KG1 (cell line): Measurements from ENCODE around the gene PSORS1C2.

Source experiments
- DNase-seq: peaks from one replicate; lab custom pipeline; 2025; lab: John Stamatoyannopoulos, UW

The PSORS1C2 gene

DNA sequence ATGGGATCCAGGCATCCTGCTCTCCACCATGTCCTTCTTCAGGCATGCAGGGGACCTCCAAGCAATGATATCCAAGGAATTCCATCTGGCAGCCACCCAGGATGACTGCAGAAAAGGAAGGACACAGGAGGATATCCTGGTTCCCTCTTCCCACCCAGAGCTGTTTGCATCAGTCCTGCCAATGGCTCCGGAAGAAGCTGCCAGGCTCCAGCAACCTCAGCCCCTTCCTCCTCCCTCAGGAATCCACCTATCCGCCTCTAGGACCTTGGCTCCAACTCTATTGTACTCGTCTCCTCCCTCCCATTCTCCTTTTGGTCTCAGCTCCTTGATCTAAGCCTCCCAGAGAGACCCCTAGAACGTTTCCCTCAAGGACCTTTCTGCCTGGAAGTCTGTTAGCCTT is 733 bp upstream of the PSORS1C2 start:
- no peak for DNase-seq

- no peak for DNase-seq
Observed at GRCh38 chr6:31135710-31136109, 3.2 kb downstream of the PSORS1C2 start.

DNA sequence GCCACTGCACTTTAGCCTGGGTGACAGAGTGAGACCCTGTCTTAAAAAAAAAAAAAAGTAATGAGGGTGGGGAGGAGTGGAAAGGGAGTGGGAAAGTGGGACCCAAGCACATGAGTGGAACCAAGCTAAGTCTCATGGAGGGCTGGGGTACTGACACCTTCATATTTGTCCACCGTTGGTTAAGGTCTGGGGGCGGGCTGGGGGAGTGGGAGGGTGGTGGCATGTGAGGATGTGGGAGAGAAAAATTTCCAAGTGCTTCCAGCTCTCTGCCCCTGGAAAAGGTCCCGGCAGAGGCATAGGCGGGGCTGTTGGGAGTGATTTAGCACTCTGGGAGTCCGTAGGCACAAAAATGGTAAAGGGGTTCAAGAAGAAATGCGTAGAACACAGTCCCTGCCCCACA is 6.1 kb downstream of the PSORS1C2 start:
- no peak for DNase-seq

- no peak for DNase-seq
Observed at GRCh38 chr6:31131595-31131994, 7.3 kb downstream of the PSORS1C2 start.

- no peak for DNase-seq
Observed at GRCh38 chr6:31130751-31131150, 8.1 kb downstream of the PSORS1C2 start.

- DNase-seq = no peak
Observed at GRCh38 chr6:31129130-31129529, 9.7 kb downstream of the PSORS1C2 start.

GRCh38 chr6:31128093-31128676 is 10.7 kb downstream of the PSORS1C2 start:
- peak; percentile 40 for DNase-seq

- DNase-seq = no peak
Observed at GRCh38 chr6:31126396-31127175, 12.3 kb downstream of the PSORS1C2 start.

DNA sequence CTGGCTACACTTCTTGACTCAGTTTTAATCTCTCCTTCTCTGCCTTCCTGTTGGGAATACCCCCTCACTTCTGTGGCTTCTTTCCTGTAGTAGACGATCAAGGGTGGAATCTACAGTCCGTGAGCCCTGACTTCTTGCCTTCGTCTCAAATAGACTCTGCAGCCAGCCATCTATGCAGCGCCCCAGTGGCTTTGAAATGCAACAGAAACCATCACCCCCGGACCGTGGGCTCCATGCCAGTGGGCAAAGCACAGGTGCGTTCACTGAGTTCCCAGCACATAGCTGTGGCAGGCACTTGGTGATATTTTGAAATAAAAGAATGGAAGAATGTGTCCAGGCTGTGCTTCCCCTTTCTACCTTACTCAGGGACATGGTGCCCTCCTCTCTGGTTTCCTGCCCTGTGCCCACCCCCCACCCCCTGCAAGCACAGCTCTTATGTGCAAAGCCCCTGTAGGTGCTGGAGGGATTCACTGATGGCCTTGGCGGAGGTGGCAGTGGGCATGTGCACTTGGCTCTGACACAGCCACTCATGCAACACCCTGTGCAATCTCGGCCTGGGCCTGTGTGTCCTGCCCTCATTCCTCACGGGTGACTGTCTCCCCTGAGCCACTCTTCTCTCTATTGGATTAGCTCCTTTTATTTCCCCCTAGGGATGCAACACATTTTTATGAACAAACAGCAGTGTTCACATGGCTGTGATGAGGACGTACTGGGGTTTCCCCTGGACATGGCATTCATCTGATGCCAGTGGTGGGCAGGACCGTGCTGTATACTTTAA is 13.1 kb downstream of the PSORS1C2 start:
- DNase-seq = no peak

- DNase-seq = no peak
Observed at GRCh38 chr6:31125162-31125561, 13.7 kb downstream of the PSORS1C2 start.

DNA sequence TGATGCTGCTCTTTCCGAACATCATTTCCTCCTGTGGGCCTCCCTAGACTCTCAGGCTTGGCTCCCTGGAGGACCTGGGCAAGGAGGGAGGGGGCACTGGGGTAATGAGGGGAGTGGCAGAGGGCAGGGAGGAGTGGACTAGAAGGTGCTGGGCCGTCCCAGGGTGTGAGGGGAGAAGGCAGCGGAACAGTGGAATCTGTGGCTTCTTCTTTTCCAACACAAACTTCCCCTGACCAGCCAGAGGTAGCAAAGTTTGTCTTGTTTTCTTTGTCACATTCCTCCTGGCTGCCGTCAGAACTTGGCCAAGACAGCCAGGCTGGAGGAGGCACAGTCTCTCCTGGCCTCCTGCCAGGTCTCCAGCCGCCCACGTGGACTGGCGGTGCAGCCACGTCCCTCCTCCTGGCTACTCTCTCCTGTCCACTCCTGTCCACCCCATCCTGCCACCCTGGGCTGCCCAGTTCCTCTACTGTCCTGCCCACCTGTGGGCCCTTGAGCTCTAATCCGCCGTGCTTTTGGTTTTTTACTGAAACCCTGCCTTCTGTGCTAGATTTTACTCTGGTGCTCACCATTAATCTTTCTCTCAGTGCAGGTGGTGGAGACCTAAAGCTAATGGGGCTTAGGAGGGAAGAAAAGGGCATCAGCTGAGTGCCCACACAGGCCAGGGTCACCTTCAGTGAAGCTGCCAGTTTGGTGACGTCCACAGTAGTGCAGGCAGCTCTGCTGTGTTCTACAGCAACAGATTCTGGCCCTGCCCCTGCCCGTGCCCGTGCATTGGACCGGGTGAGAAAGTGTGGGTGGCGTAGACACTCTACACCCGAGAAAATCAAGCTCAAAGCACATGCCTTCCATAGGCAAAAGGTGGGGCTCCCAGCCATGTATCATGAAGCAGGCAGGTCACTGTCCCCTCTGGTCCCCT is 15.8 kb downstream of the PSORS1C2 start:
- no peak for DNase-seq

GRCh38 chr6:31121131-31121790 is 17.6 kb downstream of the PSORS1C2 start:
- DNase-seq = no peak

DNA sequence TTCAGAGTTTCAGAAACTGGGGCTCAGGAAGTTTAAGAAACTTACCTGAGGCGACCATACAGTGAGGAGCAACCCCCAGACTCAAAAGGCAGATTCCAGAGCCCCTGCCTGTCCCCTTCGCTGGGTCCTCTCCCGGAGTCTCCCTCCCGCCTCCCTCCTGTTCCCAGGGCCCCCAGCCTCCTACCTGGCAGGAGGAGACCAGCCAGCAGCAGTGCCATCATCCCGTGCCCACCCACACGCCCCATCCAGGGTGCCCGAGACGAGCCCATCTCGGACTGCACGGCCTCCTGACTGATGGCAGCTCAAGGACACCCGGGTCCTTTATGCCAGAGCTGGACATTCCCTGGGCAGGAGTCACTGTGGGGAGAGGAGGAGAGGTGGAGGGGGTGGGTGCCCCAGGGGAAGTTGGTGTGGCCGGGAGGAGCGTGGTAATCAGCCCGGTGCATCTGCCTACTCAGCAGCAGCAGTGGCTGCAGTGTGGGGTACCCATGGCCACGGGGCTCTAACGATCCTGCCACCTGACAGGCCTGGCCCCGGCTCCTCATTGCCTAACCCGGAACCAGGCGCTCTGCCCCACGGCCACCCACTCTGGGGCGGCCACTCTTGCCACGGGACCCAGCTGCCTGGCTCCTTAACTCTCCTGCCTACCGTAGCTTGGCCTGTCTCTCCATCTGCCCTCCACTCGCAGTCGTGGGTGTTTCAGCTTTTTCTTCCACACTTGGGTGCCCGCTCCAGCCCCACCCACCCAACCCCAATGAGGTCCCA is 18.5 kb downstream of the PSORS1C2 start, which contains the start of gene CDSN:
Gene CDSN (minus strand): TSS at position 296 of the 765 bp plus-strand sequence. CDS start 27 bp downstream, at position 269.
- DNase-seq = no peak

DNA sequence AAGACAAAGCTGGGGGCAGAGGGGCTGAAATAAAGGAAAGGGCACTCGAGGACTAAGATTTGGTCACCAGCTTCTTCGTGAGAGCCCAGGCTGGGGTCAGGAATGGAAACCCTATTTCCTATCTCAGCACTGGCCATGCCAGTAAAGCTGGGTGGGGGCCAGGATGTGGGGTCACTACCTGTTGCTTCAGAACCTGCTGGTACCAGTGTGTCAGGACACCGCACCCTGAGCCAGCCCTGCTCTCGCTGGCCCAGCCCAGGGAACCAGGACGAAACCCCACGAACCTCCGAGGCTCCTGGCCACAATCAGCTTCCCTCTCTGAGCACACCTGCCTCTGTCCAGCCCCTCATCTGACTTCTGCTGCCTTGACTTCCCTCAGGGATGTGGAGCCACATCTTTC is 20.7 kb downstream of the PSORS1C2 start:
- DNase-seq = no peak

- no peak for DNase-seq
Observed at GRCh38 chr6:31116661-31117385, 22.0 kb downstream of the PSORS1C2 start.

DNA sequence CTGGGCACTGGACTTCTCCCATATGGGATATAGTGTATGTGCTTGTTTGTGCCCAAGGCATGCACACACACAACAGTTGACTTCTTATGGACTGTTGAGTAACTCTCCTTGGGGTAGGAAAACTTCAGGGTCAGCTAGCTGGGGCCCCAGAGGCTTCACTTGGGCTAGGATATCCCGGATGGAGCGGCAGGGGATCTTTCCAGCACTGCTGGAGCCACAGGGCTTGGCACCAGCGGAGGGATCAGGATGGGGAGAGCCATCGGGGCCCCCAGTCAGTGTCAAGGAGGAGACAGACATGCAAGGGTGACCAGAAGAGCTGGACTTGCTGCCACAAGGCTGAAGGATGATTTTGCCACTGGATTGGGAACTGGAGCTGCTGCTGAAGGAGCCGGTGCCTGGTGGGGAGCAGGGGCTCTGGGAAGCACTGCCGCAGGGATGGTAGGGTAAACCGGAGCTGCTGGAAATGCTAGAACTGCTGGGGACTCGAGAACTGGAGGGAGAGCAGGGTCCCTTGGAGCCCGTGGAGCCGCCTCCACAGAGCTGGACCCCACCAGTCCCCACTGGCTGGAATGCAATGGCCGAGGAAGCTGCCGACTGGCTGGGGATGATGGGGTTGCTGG is 22.8 kb downstream of the PSORS1C2 start:
- DNase-seq = no peak

GRCh38 chr6:31114970-31115849 is 23.7 kb downstream of the PSORS1C2 start:
- no peak for DNase-seq

DNA sequence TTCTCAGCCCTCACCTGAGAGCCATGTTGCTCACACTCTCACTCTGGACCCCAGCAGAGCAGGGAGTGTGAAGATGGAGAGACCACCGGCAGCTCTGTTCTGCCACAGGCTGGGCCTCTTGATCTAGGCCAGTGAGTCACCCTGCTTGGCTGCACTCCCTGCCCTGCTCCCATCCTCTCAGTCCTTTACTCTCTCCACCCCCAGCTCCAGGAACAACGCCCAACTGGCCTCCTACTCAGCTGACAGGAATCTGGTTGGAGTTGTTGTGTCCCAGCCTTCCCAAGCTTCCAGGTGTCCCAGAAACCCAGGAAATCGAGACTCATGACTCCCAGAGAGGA is 24.4 kb downstream of the PSORS1C2 start, which contains the start of gene PSORS1C1:
Gene PSORS1C1 (plus strand): TSS at position 260 of the 338 bp plus-strand sequence. CDS start 14,833 bp downstream, outside the sequence.
- no peak for DNase-seq
